Measurements from ENCODE around the gene MSANTD1.

Gene MSANTD1

DNA sequence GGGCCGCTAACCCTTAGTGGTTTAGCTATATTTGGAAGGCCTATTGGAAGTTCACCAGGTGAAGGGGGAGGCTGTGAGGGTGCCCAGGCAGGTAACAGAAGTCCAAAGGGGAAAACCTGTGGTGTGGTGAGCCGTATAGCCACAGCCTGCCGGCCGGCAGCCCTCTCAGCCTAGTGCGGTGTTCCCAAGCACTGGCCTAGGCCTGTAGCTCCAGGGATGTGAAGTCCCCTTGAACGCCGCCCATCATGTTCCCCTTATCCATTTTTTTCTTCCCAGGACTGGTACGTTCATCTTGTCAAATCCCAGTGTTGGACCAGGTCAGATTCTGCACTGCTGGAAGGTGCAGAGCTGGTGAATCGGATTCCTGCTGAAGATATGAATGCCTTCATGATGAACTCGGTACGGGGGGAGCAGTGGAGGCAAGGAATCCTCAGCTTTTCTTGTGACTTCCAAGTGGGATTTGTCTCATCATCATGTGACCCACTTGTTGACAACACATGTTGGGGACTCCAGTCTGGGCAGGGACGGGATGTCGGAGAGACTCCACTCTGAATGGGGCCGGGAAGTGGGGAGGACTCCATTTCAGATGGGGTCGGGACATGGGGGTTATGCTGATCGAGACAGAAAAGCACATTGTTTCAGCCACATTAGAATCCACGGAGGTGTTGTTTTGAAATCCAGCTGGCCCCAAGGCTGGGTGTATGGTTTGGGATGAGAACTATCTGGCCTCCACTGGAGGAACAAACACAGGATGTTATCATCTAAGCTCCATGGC, 39.2 kb upstream of the MSANTD1 start:
- no peak overlapping the region for H3K4me2 ChIP-seq (ENCODE audit: low read length)
- peaks cover 79% of the 10 kb centered on the region for H3K36me3 ChIP-seq (replicated peaks; ENCODE audit: low read depth, low read length)
- H4K20me1 ChIP-seq (ENCODE audit: insufficient read depth, low read length) = no peaks in the 10 kb centered on the region
- no peak overlapping the region for H3K27ac ChIP-seq (ENCODE audit: low read length)
- no peak overlapping the region for H3K4me3 ChIP-seq (ENCODE audit: low read length)
- no peaks in the 10 kb centered on the region for H3K27me3 ChIP-seq (ENCODE audit: low read depth, low read length)
- H3K9me3 ChIP-seq (ENCODE audit: insufficient read depth, low read length) = no peaks in the 10 kb centered on the region
- H3K9ac ChIP-seq (ENCODE audit: low read length) = no peak overlapping the region
- TF ChIP-seq, protein P1, sequence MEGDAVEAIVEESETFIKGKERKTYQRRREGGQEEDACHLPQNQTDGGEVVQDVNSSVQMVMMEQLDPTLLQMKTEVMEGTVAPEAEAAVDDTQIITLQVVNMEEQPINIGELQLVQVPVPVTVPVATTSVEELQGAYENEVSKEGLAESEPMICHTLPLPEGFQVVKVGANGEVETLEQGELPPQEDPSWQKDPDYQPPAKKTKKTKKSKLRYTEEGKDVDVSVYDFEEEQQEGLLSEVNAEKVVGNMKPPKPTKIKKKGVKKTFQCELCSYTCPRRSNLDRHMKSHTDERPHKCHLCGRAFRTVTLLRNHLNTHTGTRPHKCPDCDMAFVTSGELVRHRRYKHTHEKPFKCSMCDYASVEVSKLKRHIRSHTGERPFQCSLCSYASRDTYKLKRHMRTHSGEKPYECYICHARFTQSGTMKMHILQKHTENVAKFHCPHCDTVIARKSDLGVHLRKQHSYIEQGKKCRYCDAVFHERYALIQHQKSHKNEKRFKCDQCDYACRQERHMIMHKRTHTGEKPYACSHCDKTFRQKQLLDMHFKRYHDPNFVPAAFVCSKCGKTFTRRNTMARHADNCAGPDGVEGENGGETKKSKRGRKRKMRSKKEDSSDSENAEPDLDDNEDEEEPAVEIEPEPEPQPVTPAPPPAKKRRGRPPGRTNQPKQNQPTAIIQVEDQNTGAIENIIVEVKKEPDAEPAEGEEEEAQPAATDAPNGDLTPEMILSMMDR (IDR thresholded peaks at IDR 0.05; ENCODE audit: low read depth, low read length) = no peak
- no peak for TF ChIP-seq EZH2phosphoT487 (IDR thresholded peaks at IDR 0.05; ENCODE audit: low read depth)
- no peaks in the 10 kb centered on the region for H3K4me1 ChIP-seq (ENCODE audit: low read length)
- H3K79me2 ChIP-seq (ENCODE audit: low read length) = no peaks in the 10 kb centered on the region
- H2AFZ ChIP-seq (ENCODE audit: low read depth, low read length) = no peak overlapping the region

DNA sequence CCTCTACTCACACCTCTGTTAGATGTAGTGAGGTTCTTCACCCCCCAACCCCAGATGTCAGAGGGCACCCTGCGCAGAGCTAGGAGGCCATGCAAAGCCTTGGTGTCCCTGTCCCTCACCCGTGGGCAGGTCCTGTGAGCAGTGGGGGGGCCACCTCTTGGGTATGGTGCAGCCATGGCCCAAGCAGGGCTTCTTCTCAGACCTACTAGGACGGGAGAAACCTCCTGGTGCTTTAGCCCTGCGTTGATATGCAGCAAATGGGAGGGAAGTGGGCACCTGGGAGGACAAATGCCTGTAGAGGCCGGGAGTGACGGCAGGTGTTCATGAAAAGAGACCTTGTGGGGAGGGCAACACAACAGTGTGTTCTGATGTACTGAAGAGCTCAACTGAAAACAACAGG, 38.5 kb upstream of the MSANTD1 start:
- Histone ChIP-seq H3K9ac (ENCODE audit: low read length) (no peak overlapping the region), H3K36me3 (replicated peaks; ENCODE audit: low read depth, low read length) (peaks cover 86% of the 10 kb centered on the region), H3K27ac (ENCODE audit: low read length) (no peak overlapping the region), H3K4me1 (ENCODE audit: low read length) (no peaks in the 10 kb centered on the region), H3K79me2 (ENCODE audit: low read length) (no peaks in the 10 kb centered on the region), H4K20me1 (ENCODE audit: insufficient read depth, low read length) (no peaks in the 10 kb centered on the region), H3K4me3 (ENCODE audit: low read length) (no peak overlapping the region), H3K27me3 (ENCODE audit: low read depth, low read length) (no peaks in the 10 kb centered on the region), H3K9me3 (ENCODE audit: insufficient read depth, low read length) (no peaks in the 10 kb centered on the region), H3K4me2 (ENCODE audit: low read length) (no peak overlapping the region), H2AFZ (ENCODE audit: low read depth, low read length) (no peak overlapping the region)
- TF ChIP-seq, protein P1 (IDR thresholded peaks at IDR 0.05; ENCODE audit: low read depth, low read length) = no peak
- TF ChIP-seq EZH2phosphoT487 (IDR thresholded peaks at IDR 0.05; ENCODE audit: low read depth) = no peak

DNA sequence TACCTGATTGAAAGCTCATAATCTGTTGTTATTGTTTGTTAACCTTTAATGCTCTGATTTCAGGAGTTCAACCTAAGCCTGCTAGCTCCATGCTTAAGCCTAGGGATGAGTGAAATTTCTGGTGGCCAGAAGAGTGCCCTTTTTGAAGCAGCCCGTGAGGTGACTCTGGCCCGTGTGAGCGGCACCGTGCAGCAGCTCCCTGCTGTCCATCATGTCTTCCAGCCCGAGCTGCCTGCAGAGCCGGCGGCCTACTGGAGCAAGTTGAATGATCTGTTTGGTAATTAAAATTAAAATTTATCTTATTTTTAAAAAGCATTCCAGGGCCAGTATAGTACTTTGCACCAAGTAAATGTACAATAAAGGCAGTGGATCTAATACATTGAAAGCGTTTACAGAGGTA, 37.1 kb upstream of the MSANTD1 start:
- no peaks in the 10 kb centered on the region for H3K9me3 ChIP-seq (ENCODE audit: insufficient read depth, low read length)
- H3K4me1 ChIP-seq (ENCODE audit: low read length) = no peaks in the 10 kb centered on the region
- no peak overlapping the region for H3K4me2 ChIP-seq (ENCODE audit: low read length)
- H4K20me1 ChIP-seq (ENCODE audit: insufficient read depth, low read length) = no peaks in the 10 kb centered on the region
- no peak overlapping the region for H2AFZ ChIP-seq (ENCODE audit: low read depth, low read length)
- no peak overlapping the region for H3K9ac ChIP-seq (ENCODE audit: low read length)
- H3K27ac ChIP-seq (ENCODE audit: low read length) = no peak overlapping the region
- no peaks in the 10 kb centered on the region for H3K27me3 ChIP-seq (ENCODE audit: low read depth, low read length)
- H3K79me2 ChIP-seq (ENCODE audit: low read length) = no peaks in the 10 kb centered on the region
- peaks cover 87% of the 10 kb centered on the region for H3K36me3 ChIP-seq (replicated peaks; ENCODE audit: low read depth, low read length)
- TF ChIP-seq, protein P1 (IDR thresholded peaks at IDR 0.05; ENCODE audit: low read depth, low read length) = no peak
- TF ChIP-seq EZH2phosphoT487 (IDR thresholded peaks at IDR 0.05; ENCODE audit: low read depth) = no peak
- no peak overlapping the region for H3K4me3 ChIP-seq (ENCODE audit: low read length)

GRCh38 chr4:3212391-3213105, 36.4 kb upstream of the MSANTD1 start:
- Histone ChIP-seq H3K4me1 (ENCODE audit: low read length) (no peaks in the 10 kb centered on the region), H3K9me3 (ENCODE audit: insufficient read depth, low read length) (no peaks in the 10 kb centered on the region), H3K79me2 (ENCODE audit: low read length) (no peaks in the 10 kb centered on the region), H3K9ac (ENCODE audit: low read length) (no peak overlapping the region), H3K27me3 (ENCODE audit: low read depth, low read length) (no peaks in the 10 kb centered on the region), H3K27ac (ENCODE audit: low read length) (no peak overlapping the region), H2AFZ (ENCODE audit: low read depth, low read length) (no peak overlapping the region), H3K4me3 (ENCODE audit: low read length) (no peak overlapping the region), H4K20me1 (ENCODE audit: insufficient read depth, low read length) (no peaks in the 10 kb centered on the region), H3K36me3 (replicated peaks; ENCODE audit: low read depth, low read length) (peaks cover 87% of the 10 kb centered on the region), H3K4me2 (ENCODE audit: low read length) (no peak overlapping the region)
- TF ChIP-seq, protein P1 (IDR thresholded peaks at IDR 0.05; ENCODE audit: low read depth, low read length) = no peak
- no peak for TF ChIP-seq EZH2phosphoT487 (IDR thresholded peaks at IDR 0.05; ENCODE audit: low read depth)
